MCF 10A (cell line): ENCODE measurements around the gene LRBA. TPM values are rescaled to one million over a fixed set of nuclear protein-coding genes. Genes with fewer than 3 reads are reported as not detected.

ENCODE experiments used
- BruUV-seq: library from RNA; stranded (reverse); fragments of 400-500 nt; replicated peaks from 2 replicates; lab custom pipeline; 2021; lab: Mats Ljungman, UMichigan
- CTCF ChIA-PET: fragments of 300-600 bp; sonication (Branson Sonifier 250); formaldehyde crosslinking; extraction: SDS; loops from one replicate; lab custom pipeline; 2021; ENCODE audit warnings: antibody characterized with exemption, inconsistent platforms; lab: Yijun Ruan, JAX
- POLR2A ChIA-PET: fragments of 300-600, 350-650 bp; sonication (Branson Sonifier 250); formaldehyde crosslinking; extraction: SDS; loops from one replicate; lab custom pipeline; 2020; ENCODE audit warnings: antibody characterized with exemption, inconsistent platforms; lab: Yijun Ruan, JAX
- DNase-seq: peaks from one replicate; pipeline ENCODE4 v3.0.0-alpha.2; 2018; ENCODE audit not compliant: unreplicated experiment
- H3K27ac Mint-ChIP-seq: one replicate; pipeline ENCODE4 v1.8.0; 2022; ENCODE audit warnings: mild to moderate bottlenecking, low read depth, mixed read lengths; ENCODE audit not compliant: unreplicated experiment
- H3K27me3 Mint-ChIP-seq: one replicate; pipeline ENCODE4 v1.8.0; 2022; ENCODE audit warnings: mixed read lengths; ENCODE audit not compliant: insufficient read depth, unreplicated experiment
- H3K36me3 Mint-ChIP-seq: one replicate; pipeline ENCODE4 v1.8.0; 2022; ENCODE audit warnings: mild to moderate bottlenecking, moderate library complexity, mixed read lengths; ENCODE audit not compliant: insufficient read depth, unreplicated experiment
- H3K4me1 Mint-ChIP-seq: one replicate; pipeline ENCODE4 v1.8.0; 2022; ENCODE audit warnings: mixed read lengths; ENCODE audit not compliant: insufficient read depth, unreplicated experiment
- H3K4me3 Mint-ChIP-seq: one replicate; pipeline ENCODE4 v1.8.0; 2022; ENCODE audit warnings: mild to moderate bottlenecking, moderate library complexity, mixed read lengths; ENCODE audit not compliant: unreplicated experiment
- H3K9me3 Mint-ChIP-seq: one replicate; pipeline ENCODE4 v1.8.0; 2022; ENCODE audit warnings: mixed read lengths; ENCODE audit not compliant: unreplicated experiment
- CTCF ChIP-seq: fragments of 200-600 bp; IDR thresholded peaks from one replicate; pipeline ENCODE4 v1.8.0; 2022; ENCODE audit warnings: antibody characterized with exemption, mild to moderate bottlenecking; ENCODE audit not compliant: unreplicated experiment
- intact Hi-C: fragments of 100-400 bp; cut with micrococcal nuclease; formaldehyde crosslinking; loops from 2 replicates; pipeline ENCODE4 v1.14.1; 2022
- total RNA-seq: library from RNA; stranded (reverse); gene quantifications from 2 replicates; pipeline ENCODE4 v1.2.3, GENCODE V29; 2022

LRBA gene
- total RNA-seq, 1 experiment from 2014 or later = 64.5 TPM

GRCh38 chr4:150583287-150584110 is 431.6 kb downstream of the LRBA start:
- no peak overlapping the region for H3K27ac Mint-ChIP-seq
- no peaks in the 10 kb centered on the region for H3K4me1 Mint-ChIP-seq
- CTCF ChIA-PET = no interaction called here

GRCh38 chr4:150582873-150583286 is 432.2 kb downstream of the LRBA start:
- H3K27me3 Mint-ChIP-seq = no peaks in the 10 kb centered on the region
- no peaks in the 10 kb centered on the region for H3K4me1 Mint-ChIP-seq
- BruUV-seq = no TSS peak
- no peak for DNase-seq
- no peak overlapping the region for H3K27ac Mint-ChIP-seq
- H3K9me3 Mint-ChIP-seq = no peaks in the 10 kb centered on the region
- intact Hi-C loops = no loop called here
- no peak overlapping the region for H3K4me3 Mint-ChIP-seq
- POLR2A ChIA-PET = no interaction called here
- CTCF ChIA-PET = no interaction called here
- H3K36me3 Mint-ChIP-seq = peaks cover 21% of the 10 kb centered on the region
- TF ChIP-seq CTCF = no peak

More at GRCh38 chr4:150583287-150584110, 431.6 kb downstream of the LRBA start:
- H3K9me3 Mint-ChIP-seq = no peaks in the 10 kb centered on the region
- DNase-seq = no peak
- H3K36me3 Mint-ChIP-seq = peaks cover 21% of the 10 kb centered on the region
- intact Hi-C loops = no loop called here
- H3K27me3 Mint-ChIP-seq = no peaks in the 10 kb centered on the region
- BruUV-seq = no TSS peak
- no peak overlapping the region for H3K4me3 Mint-ChIP-seq
- POLR2A ChIA-PET = no interaction called here
- no peak for TF ChIP-seq CTCF

DNA sequence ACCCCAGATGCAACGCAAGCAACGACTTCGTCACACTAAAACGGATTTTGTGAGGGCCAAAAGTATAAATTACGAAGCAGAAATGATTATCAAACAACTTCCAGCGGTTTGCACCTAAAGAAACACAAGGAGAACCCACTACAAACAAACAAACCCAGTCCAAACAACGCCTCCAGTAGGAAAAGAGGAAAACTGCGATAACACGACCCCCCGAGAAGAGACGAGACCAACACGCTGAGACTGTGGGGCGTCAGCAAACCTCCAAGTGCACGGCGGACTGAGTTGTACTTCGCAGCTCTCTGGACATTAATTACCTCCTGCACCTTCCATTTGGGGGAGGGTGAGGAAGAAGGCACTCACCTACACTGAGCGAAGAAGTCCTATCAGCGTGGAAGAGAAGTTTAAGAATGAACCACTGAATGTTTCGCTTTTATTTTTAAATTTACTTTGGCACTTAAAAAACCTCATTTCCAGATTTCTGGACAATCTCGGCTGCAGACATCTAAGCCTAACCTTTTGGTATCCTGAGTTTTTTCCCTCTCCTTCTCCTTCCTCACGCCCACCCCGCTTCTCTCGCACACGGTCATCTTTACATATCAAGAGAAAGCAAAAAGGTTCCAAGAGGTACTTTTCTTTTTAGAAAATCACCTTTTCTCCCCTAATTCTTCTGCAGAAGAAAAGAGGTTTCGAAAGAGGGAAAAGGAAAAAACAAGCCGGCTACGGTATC is 432.8 kb downstream of the LRBA start, which contains the start of gene MAB21L2:
TSS of gene MAB21L2 (plus strand) at position 6 of the 727 bp plus-strand sequence. CDS start 879 bp downstream, outside the sequence.
- intact Hi-C loops = no loop called here
- Mint-ChIP-seq H3K27ac (no peak within 1 kb of the TSS), H3K4me1 (no peaks in the 10 kb centered on the region), H3K36me3 (peaks cover 21% of the 10 kb centered on the region), H3K4me3 (no peak within 1 kb of the TSS), H3K27me3 (no peaks in the 10 kb centered on the region), H3K9me3 (no peaks in the 10 kb centered on the region)
- TF ChIP-seq CTCF = no peak
- no peak for DNase-seq
- POLR2A ChIA-PET = no interaction called here
- BruUV-seq = no TSS peak
- CTCF ChIA-PET = no interaction called here

- intact Hi-C loops = no loop called here
- POLR2A ChIA-PET = no interaction called here
- DNase-seq = no peak
- no TSS peak for BruUV-seq
- Mint-ChIP-seq H3K27ac (no peak overlapping the region), H3K27me3 (no peaks in the 10 kb centered on the region), H3K4me1 (no peaks in the 10 kb centered on the region), H3K4me3 (no peak overlapping the region), H3K36me3 (peaks cover 21% of the 10 kb centered on the region), H3K9me3 (no peaks in the 10 kb centered on the region)
- CTCF ChIA-PET = no interaction called here
- no peak for TF ChIP-seq CTCF
Measured at GRCh38 chr4:150581641-150582051, 433.4 kb downstream of the LRBA start.
